ENCODE data around the gene CEP89.
"Not testable (repeated sequence)": the region's sequence is repeated elsewhere in the genome, so short reads cannot be mapped to it uniquely, and the experiment has no call there.

Gene CEP89

DNA sequence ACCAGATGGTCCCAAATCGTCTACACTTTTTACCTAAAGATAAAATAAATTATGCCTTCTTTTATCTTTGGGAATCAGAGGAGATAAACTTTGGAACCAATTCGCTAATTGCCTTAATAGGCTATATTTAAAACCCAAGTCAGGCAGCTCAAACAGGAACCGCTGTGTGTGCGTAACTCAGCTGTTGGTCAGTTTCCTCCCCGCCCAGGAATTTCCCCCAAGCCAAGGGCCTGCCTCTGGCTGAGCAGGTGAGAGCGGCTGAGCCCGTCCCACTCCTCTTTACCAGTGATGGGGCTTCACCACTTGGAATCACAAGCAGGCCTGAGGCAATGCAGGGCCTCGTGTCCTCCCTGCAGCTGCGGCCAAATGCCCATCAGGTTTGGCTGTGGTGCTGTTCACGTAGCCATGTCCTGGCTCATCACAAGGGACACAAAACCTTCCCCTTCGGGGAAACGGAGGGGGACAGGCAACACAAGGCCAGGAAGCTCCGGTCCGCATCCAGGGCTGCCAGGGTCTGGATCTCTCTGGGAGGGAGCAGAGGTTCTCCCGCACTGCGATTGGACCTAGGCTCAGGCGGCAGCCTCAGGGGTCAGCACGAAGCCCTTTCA is 101.7 kb downstream of the CEP89 start:
- DNase-seq (ENCODE audit: low read depth in 3 of 3), result no peak

DNA sequence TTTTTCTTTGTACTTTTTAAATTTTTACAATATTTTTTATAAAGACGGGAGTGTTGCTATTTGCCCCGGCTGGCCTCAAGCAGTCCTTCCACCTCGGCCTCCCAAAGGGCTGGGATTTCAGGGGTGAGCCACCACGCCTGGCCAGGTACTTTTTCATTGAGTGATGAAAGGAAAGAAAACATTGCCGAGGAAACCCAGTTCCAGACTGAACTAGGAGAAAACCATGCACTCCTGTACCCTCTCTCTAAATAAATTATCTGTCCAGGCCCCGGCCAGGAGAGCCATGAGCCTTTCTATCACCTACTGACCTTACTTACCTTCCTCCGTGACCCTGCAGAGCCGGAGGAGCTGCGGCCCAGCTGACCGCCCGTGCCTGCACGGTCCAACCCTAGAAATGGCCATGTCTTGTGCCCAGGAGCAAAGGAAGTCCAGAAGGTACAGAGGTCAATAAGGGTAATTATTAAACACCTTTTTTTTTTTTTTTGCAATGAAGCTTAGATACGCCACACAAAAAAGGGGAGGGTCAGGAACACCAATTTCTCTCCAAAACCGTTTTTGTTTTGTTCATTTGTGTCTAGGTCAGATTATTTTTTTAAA is 102.3 kb downstream of the CEP89 start, which contains the start of gene SLC7A9:
Gene SLC7A9 (minus strand): TSS at position 399 of the 597 bp plus-strand sequence. CDS start 1,233 bp downstream, outside the sequence.
- no peak for DNase-seq (ENCODE audit: low read depth in 3 of 3)

DNA sequence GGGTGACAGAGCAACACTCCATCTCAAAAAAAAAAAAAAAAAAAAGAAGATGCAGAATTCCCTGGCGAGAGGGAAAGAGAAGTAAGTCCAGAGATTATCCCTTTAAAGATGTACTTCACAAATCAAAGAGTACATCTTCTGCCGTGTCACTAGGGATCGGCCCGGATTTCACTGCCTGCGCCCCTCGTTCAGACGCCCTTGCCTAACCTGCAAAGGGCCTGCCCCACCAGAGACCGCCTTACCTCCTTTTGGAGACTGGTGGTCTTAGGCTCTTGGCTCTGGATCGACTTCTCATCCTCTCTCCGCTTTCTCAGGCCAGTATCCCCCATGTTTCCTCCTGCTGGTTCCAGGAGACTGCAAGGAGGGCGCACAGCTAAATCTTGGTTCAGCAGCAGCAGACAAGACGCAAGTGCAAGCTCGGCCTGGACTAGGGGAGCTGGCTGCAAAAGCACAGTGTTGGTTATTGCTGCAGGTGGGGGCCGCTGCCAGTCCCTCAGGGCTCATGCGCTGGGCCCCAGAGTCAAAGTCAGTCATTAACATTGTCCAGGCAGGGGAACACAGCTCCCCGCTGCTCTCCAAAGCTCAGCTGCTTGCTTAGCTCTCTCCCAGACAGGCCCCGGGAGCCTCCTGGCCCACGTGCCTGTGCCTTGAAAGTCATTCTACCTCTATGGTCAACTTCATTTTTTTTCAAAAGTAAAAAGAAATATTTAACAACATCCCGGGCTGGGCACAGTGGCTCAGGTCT is 103.4 kb downstream of the CEP89 start:
- no peak for DNase-seq (ENCODE audit: low read depth in 3 of 3)

- not testable (repeated sequence) for DNase-seq (ENCODE audit: low read depth in 3 of 3)
These were observed 104.3 kb downstream of the CEP89 start for GRCh38 chr19:32867436-32867835.

- DNase-seq (ENCODE audit: low read depth in 3 of 3), result no peak
These were observed 105.0 kb downstream of the CEP89 start for GRCh38 chr19:32866564-32867265.

- no peak for DNase-seq (ENCODE audit: low read depth in 3 of 3)
These were observed 105.7 kb downstream of the CEP89 start for GRCh38 chr19:32866061-32866460.

GRCh38 chr19:32865326-32865725 is 106.4 kb downstream of the CEP89 start:
- DNase-seq (ENCODE audit: low read depth in 3 of 3), result no peak

GRCh38 chr19:32864318-32865007 is 107.3 kb downstream of the CEP89 start:
- no peak for DNase-seq (ENCODE audit: low read depth in 3 of 3)

DNA sequence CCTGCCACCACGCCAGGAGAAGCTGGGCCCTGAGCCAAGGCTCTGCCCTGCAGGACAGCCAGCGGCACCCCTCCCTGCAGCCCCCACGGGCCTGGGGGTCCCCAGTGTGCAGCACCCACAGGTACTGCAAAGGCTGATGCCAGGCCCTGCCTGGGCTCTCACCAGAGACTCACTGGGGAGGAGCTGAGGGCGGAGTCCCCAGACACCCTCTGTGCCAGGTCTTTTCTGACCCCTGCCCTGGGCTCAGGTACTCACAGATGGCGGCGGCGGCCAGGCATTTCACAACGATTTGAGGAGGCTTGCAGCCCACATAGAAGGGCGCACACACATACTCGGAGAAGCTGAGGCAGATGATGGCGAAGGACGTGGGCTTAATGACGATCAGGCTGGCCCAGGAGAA is 107.9 kb downstream of the CEP89 start:
- DNase-seq (ENCODE audit: low read depth in 3 of 3), result no peak

DNA sequence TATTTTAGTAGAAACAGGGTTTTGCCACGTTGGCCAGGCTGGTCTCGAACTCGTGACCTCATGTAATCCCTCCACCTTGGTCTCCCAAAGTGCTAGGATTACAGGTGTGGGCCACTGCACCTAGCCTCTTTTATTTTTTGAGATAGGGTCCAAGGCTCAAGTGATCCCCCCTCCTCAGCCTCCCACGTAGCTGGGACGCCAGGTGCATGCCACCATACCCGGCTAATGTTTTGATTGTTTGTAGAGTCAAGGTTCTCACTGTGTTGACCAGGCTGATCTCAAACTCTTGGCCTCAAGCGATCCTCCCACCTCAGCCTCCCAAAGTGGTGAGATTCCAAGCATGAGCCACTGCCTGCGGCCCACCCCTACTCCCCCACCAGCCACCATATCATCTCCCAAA is 108.5 kb downstream of the CEP89 start:
- no peak for DNase-seq (ENCODE audit: low read depth in 3 of 3)

DNA sequence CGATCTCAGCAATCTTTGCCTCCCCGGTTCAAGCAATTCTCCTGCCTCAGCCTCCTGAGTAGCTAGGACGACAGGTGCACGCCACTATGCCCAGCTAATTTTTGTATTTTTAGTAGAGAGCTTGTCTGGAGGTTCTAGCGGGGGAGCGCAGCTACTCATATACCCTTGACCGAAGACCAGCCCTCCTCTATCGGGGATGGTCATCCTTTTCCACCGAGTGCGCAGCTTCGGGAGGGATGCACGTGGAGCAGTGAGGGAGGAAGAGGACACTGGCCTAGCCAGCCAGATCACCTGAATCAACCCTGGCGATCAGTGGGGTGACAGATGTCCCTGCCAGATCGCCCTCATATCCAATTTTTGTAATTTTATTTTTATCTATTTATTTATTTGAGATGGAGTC is 109.0 kb downstream of the CEP89 start:
- DNase-seq (ENCODE audit: low read depth in 3 of 3), result no peak

DNA sequence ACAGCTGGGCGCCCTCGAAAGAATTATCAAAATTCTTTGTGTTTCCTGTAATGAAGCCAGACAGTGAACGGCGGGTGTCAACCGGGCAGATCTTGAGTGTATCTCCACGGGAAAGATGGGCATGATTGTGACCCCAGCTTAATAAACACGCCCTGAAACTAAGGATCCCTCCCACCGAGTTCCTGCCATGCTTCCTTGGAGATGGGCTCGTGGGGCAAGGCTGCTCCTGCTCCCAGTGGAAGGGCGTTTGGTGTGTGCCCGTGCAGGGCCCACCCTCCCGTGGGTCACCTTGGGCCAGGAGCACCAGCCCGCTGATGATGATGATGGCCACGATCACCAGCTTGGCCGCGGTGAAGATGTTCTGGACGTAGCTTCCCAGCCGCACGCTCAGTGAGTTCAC is 109.6 kb downstream of the CEP89 start:
- no peak for DNase-seq (ENCODE audit: low read depth in 3 of 3)

- no peak for DNase-seq (ENCODE audit: low read depth in 3 of 3)
These were observed 110.2 kb downstream of the CEP89 start for GRCh38 chr19:32861596-32861995.

DNA sequence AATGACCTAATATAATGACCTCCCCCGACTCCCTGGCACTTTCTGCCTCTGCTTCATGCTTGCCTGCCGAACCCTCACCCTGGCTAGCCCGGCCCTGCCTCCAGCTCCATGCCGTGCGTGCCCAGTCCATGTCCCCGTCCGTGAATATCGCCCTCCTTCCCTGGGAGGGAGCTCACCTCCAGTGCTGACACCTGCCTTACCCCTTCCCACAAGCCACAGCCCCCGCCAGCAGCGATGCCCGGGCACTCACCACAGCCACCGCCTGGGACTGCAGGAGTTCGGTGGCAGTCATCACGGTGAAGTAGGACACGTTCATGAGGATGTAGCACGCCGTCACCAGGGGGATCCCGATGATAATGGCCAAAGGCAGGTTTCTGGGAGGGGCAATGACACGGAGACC is 112.2 kb downstream of the CEP89 start:
- no peak for DNase-seq (ENCODE audit: low read depth in 3 of 3)

DNA sequence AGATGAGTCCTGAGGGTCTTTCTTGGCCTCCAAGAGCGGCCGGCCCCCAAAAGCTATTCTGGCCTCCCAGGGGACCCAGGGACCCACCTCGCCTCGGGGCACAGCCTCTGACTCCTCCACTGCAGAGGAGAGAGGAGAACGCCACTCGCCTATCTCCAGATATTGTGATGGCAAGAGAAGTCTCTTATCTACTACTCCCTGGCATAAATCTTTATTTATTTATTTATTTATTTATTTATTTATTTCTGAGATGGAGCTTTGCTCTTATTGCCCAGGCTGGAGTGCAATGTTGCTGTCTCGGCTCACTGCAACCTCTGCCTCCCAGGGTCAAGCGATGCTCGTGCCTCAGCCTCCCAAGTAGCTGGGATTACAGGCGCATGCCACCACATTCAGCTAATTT is 113.2 kb downstream of the CEP89 start:
- DNase-seq (ENCODE audit: low read depth in 3 of 3), result no peak

DNA sequence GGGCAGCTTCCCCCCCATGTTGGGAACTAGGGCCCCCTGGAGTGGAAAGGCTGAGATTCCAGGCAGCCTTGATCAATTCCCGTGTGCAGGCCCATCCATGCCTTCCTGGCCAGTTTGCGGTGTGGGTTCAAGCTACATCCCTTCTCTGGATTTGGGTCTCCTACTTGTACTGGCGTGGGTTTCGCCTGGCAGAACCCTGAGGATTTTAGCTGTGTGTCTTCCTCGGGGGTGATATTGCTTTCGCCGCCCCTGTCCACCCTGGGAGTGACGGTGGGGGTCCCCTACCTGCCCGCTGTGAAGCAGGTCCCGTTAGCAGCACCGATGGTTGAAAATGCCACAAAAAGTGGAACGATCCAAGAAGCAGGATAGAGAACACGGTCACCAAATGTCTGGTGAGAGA is 113.6 kb downstream of the CEP89 start:
- DNase-seq (ENCODE audit: low read depth in 3 of 3), result no peak

GRCh38 chr19:32857584-32857983 is 114.2 kb downstream of the CEP89 start:
- DNase-seq (ENCODE audit: low read depth in 3 of 3), result no peak

DNA sequence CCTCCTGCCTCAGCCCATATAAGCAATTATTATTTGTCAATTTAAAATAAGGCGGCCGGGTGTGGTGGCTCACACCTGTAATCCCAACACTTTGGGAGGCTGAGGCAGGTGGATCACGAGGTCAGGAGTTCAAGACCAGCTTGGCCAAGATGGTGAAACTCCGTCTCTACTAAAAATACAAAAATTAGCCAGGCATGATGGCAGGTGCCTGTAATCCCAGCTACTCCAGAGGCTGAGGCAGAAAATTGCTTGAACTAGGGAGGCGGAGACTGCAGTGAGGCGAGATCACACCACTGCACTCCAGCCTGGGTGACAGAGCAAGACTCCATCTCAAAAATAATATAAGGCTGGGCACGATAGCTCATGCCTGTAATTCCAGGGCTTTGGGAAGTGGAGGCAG is 114.9 kb downstream of the CEP89 start:
- not testable (repeated sequence) for DNase-seq (ENCODE audit: low read depth in 3 of 3)

- no peak for DNase-seq (ENCODE audit: low read depth in 3 of 3)
These were observed 119.5 kb downstream of the CEP89 start for GRCh38 chr19:32852216-32852615.

DNA sequence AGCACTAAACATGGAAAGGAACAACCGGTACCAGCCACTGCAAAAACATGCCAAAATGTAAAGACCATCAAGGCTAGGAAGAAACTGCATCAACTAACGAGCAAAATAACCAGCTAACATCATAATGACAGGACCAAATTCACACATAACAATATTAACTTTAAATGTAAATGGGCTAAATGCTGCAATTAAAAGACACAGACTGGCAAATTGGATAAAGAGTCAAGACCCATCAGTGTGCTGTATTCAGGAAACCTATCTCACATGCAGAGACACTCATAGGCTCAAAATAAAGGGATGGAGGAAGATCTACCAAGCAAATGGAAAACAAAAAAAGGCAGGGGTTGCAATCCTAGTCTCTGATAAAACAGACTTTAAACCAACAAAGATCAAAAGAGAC is 123.7 kb downstream of the CEP89 start:
- DNase-seq (ENCODE audit: low read depth in 3 of 3), result not testable (repeated sequence)

DNA sequence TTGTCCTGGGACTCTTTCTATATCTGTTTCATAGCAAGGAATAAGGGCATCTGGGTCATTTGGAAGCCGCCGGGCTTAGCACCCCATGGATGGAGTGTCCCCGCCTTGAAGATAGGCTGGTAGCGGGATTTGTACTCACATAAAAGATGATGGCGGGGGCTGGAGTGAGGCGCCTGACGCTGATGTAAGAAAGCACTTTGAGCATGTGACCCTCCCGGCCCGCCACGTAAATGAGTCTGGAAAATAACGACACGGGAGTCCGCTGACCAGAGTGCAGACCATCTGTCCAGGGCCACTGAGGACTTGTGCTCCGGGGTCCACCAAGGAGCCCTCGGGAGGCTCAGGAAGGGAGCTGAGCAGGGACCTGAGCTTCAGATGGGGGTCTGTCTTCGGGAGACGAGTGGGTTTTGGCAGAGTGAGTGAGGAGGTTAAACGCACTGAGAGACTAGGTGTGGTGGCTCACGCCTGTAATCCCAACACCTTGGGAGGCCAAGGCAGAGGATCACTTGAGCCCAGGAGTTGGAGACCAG is 128.0 kb downstream of the CEP89 start:
- DNase-seq (ENCODE audit: low read depth in 3 of 3), result no peak

GRCh38 chr19:32842061-32842460 is 129.7 kb downstream of the CEP89 start:
- no peak for DNase-seq (ENCODE audit: low read depth in 3 of 3)
